PFSK-1 (cell line): ENCODE measurements around the gene NEB.

Source experiments
- FOXP2 ChIP-seq: optimal IDR thresholded peaks from 2 replicates; pipeline ENCODE3; 2011; ENCODE audit warnings: borderline replicate concordance, control low read depth, inconsistent platforms; ENCODE audit not compliant: insufficient read depth; ENCODE audit errors: extremely low read length, extremely low read depth
- POLR2AphosphoS5 ChIP-seq: IDR thresholded peaks from 2 replicates; pipeline ENCODE4 v1.6.1; 2012; ENCODE audit warnings: low read depth, mild to moderate bottlenecking, control low read depth, low read length, moderate library complexity
- SIN3A ChIP-seq: IDR thresholded peaks from 2 replicates; pipeline ENCODE4 v1.6.1; 2012; ENCODE audit warnings: mild to moderate bottlenecking, low read length, moderate library complexity, borderline replicate concordance; ENCODE audit not compliant: insufficient read depth
- TAF1 ChIP-seq: IDR thresholded peaks from 2 replicates; pipeline ENCODE4 v1.6.1; 2012; ENCODE audit warnings: low read length, control low read depth, borderline replicate concordance; ENCODE audit not compliant: insufficient read depth
- TF ChIP-seq, protein P1 (sequence below), 2 experiments: IDR thresholded peaks; 2 replicates each; pipeline versions ENCODE4 v1.6.1 to v1.8.0; 2011 to 2012; ENCODE audit warnings: low read depth in 2 of 2, low read length in 2 of 2, control low read depth in 1 of 2, inconsistent platforms in 1 of 2, mild to moderate bottlenecking in 1 of 2, moderate library complexity in 1 of 2; ENCODE audit not compliant: insufficient read depth in 1 of 2

DNA sequence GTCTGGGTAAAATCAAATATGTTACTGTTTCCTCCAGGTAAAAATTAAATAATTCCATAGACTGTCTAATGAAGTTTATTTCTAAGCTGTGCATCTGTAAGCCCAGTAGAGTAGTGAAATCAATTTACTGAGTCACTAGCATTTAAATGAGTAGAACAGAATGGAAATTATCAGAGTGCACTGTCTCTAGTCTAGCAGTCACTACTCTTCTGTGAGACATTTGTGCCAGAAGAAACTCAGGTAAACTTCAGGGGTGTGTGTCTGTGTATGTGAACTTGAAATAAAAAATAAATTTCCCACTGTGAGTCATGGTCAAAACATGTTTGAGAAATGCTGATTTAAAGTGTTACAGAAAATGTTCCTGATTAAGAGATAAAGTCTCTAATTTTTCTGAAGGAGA, 178.2 kb downstream of the NEB start:
- TF ChIP-seq TAF1 (no peak), POLR2AphosphoS5 (no peak), SIN3A (no peak), FOXP2 (no peak)
- TF ChIP-seq, protein P1, sequence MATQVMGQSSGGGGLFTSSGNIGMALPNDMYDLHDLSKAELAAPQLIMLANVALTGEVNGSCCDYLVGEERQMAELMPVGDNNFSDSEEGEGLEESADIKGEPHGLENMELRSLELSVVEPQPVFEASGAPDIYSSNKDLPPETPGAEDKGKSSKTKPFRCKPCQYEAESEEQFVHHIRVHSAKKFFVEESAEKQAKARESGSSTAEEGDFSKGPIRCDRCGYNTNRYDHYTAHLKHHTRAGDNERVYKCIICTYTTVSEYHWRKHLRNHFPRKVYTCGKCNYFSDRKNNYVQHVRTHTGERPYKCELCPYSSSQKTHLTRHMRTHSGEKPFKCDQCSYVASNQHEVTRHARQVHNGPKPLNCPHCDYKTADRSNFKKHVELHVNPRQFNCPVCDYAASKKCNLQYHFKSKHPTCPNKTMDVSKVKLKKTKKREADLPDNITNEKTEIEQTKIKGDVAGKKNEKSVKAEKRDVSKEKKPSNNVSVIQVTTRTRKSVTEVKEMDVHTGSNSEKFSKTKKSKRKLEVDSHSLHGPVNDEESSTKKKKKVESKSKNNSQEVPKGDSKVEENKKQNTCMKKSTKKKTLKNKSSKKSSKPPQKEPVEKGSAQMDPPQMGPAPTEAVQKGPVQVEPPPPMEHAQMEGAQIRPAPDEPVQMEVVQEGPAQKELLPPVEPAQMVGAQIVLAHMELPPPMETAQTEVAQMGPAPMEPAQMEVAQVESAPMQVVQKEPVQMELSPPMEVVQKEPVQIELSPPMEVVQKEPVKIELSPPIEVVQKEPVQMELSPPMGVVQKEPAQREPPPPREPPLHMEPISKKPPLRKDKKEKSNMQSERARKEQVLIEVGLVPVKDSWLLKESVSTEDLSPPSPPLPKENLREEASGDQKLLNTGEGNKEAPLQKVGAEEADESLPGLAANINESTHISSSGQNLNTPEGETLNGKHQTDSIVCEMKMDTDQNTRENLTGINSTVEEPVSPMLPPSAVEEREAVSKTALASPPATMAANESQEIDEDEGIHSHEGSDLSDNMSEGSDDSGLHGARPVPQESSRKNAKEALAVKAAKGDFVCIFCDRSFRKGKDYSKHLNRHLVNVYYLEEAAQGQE (IDR thresholded peaks at IDR 0.05; ENCODE audit: insufficient read depth in 1 of 2, low read depth in 2 of 2, low read length in 2 of 2): no peak
